ENCODE measurements around the gene KIF19. TPM values are rescaled to one million over a fixed set of nuclear protein-coding genes. Genes with fewer than 3 reads are reported as not detected.

The KIF19 gene
- total RNA-seq, 2 donors from 2014 or later = 0.27 to 2.4 TPM

- H3K9me3 ChIP-seq (ENCODE audit: control insufficient read depth, low read length) = peaks cover 7% of the 10 kb centered on the region
- H3K4me3 Mint-ChIP-seq = no peak overlapping the region
- H3K27ac Mint-ChIP-seq = no peak overlapping the region
Measured at GRCh38 chr17:74297941-74298340, 28.1 kb upstream of the KIF19 start.

DNA sequence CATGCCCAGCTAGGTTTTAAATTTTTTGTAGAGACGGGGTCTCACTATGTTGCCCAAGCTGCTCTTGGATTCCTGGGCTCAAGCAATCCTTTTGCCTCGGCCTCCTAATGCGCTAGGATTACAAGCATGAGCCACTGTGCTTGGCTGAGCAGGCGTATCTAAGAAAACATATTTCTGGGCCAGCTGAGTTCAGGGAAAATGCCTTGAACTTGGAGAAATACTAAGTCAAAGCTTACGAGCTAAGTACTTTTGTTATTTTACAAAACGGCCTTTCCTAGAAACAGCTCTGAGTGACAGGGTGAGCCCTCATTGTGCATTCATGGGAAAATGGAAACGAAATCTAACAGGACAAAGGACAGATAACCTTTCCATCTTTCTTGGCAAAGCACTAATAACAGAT, 27.2 kb upstream of the KIF19 start:
- Histone ChIP-seq H3K36me3 (ENCODE audit: control insufficient read depth, insufficient read depth, low read length) (no peaks in the 10 kb centered on the region), H3K9ac (ENCODE audit: extremely low read depth, low read length, poor library complexity, severe bottlenecking) (no peak overlapping the region), H3K4me3 (ENCODE audit: low read length) (no peak overlapping the region), H3K27me3 (ENCODE audit: control insufficient read depth, insufficient read depth, low read length, poor library complexity, severe bottlenecking) (no peaks in the 10 kb centered on the region), H3K9me3 (ENCODE audit: control insufficient read depth, low read length) (peaks cover 7% of the 10 kb centered on the region), H3K4me1 (ENCODE audit: control insufficient read depth, insufficient read depth, low read length) (no peaks in the 10 kb centered on the region), H3K27ac (ENCODE audit: low read depth, low read length) (no peak overlapping the region)
- DNase-seq = no peak
- Mint-ChIP-seq H3K4me3 (no peak overlapping the region), H3K27me3 (ENCODE audit: insufficient read depth) (peaks cover 16% of the 10 kb centered on the region), H3K4me1 (peaks cover 15% of the 10 kb centered on the region), H3K27ac (no peak overlapping the region), H3K9me3 (peaks cover 3% of the 10 kb centered on the region), H3K36me3 (ENCODE audit: low read depth) (no peaks in the 10 kb centered on the region)
- 91 to 92% methylated on average over 6 to 7 of the region's 7 CpGs for WGBS, 2 experiments (ENCODE audit: insufficient coverage in 1 of 2, insufficient read length in 1 of 2)
- TF ChIP-seq, protein P1, sequence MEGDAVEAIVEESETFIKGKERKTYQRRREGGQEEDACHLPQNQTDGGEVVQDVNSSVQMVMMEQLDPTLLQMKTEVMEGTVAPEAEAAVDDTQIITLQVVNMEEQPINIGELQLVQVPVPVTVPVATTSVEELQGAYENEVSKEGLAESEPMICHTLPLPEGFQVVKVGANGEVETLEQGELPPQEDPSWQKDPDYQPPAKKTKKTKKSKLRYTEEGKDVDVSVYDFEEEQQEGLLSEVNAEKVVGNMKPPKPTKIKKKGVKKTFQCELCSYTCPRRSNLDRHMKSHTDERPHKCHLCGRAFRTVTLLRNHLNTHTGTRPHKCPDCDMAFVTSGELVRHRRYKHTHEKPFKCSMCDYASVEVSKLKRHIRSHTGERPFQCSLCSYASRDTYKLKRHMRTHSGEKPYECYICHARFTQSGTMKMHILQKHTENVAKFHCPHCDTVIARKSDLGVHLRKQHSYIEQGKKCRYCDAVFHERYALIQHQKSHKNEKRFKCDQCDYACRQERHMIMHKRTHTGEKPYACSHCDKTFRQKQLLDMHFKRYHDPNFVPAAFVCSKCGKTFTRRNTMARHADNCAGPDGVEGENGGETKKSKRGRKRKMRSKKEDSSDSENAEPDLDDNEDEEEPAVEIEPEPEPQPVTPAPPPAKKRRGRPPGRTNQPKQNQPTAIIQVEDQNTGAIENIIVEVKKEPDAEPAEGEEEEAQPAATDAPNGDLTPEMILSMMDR (conservative IDR thresholded peaks at IDR 0.05) = no peak

More at GRCh38 chr17:74297941-74298340, 28.1 kb upstream of the KIF19 start:
- H3K27me3 Mint-ChIP-seq (ENCODE audit: insufficient read depth) = peaks cover 16% of the 10 kb centered on the region
- 82 to 100% methylated on average over 3 to 4 of the region's 4 CpGs for WGBS, 2 experiments (ENCODE audit: insufficient coverage in 1 of 2, insufficient read length in 1 of 2)
- H3K4me1 Mint-ChIP-seq = peaks cover 15% of the 10 kb centered on the region
- Histone ChIP-seq H3K27me3 (ENCODE audit: control insufficient read depth, insufficient read depth, low read length, poor library complexity, severe bottlenecking) (no peaks in the 10 kb centered on the region), H3K4me3 (ENCODE audit: low read length) (no peak overlapping the region), H3K9ac (ENCODE audit: extremely low read depth, low read length, poor library complexity, severe bottlenecking) (no peak overlapping the region), H3K4me1 (ENCODE audit: control insufficient read depth, insufficient read depth, low read length) (no peaks in the 10 kb centered on the region), H3K27ac (ENCODE audit: low read depth, low read length) (no peak overlapping the region), H3K36me3 (ENCODE audit: control insufficient read depth, insufficient read depth, low read length) (no peaks in the 10 kb centered on the region)
- DNase-seq = no peak
- TF ChIP-seq, protein P1 (conservative IDR thresholded peaks at IDR 0.05) = no peak
- no peaks in the 10 kb centered on the region for H3K36me3 Mint-ChIP-seq (ENCODE audit: low read depth)
- peaks cover 3% of the 10 kb centered on the region for H3K9me3 Mint-ChIP-seq

GRCh38 chr17:74299226-74300009, 26.6 kb upstream of the KIF19 start:
- TF ChIP-seq, protein P1 (conservative IDR thresholded peaks at IDR 0.05) = no peak
- no peaks in the 10 kb centered on the region for H3K36me3 ChIP-seq (ENCODE audit: control insufficient read depth, insufficient read depth, low read length)
- Mint-ChIP-seq H3K36me3 (ENCODE audit: low read depth) (no peaks in the 10 kb centered on the region), H3K27me3 (ENCODE audit: insufficient read depth) (peaks cover 16% of the 10 kb centered on the region), H3K4me1 (peaks cover 15% of the 10 kb centered on the region), H3K9me3 (peaks cover 3% of the 10 kb centered on the region), H3K27ac (no peak overlapping the region), H3K4me3 (no peak overlapping the region)
- 83 to 87% methylated on average over 11 of the region's 11 CpGs for WGBS, 2 experiments (ENCODE audit: insufficient coverage in 1 of 2, insufficient read length in 1 of 2)
- no peak overlapping the region for H3K4me3 ChIP-seq (ENCODE audit: low read length)
- H3K4me1 ChIP-seq (ENCODE audit: control insufficient read depth, insufficient read depth, low read length) = no peaks in the 10 kb centered on the region
- DNase-seq = no peak
- peaks cover 6% of the 10 kb centered on the region for H3K9me3 ChIP-seq (ENCODE audit: control insufficient read depth, low read length)
- H3K9ac ChIP-seq (ENCODE audit: extremely low read depth, low read length, poor library complexity, severe bottlenecking) = no peak overlapping the region
- H3K27ac ChIP-seq (ENCODE audit: low read depth, low read length) = no peak overlapping the region
- no peaks in the 10 kb centered on the region for H3K27me3 ChIP-seq (ENCODE audit: control insufficient read depth, insufficient read depth, low read length, poor library complexity, severe bottlenecking)

All from endodermal cell (in vitro differentiated cells).